ENCODE data around the gene UBC. TPM values are rescaled to one million over a fixed set of nuclear protein-coding genes. Genes with fewer than 3 reads are reported as not detected.

Gene UBC
- total and polyA plus RNA-seq, 9 of the 15 experiments (the other 6 are each of a cell fraction or from before 2014, with no cell fraction given): 533 to 1,153 (median 813) TPM

GRCh38 chr12:124904306-124905098, 9.9 kb downstream of the UBC start (continued):
- TF ChIP-seq, protein P1, sequence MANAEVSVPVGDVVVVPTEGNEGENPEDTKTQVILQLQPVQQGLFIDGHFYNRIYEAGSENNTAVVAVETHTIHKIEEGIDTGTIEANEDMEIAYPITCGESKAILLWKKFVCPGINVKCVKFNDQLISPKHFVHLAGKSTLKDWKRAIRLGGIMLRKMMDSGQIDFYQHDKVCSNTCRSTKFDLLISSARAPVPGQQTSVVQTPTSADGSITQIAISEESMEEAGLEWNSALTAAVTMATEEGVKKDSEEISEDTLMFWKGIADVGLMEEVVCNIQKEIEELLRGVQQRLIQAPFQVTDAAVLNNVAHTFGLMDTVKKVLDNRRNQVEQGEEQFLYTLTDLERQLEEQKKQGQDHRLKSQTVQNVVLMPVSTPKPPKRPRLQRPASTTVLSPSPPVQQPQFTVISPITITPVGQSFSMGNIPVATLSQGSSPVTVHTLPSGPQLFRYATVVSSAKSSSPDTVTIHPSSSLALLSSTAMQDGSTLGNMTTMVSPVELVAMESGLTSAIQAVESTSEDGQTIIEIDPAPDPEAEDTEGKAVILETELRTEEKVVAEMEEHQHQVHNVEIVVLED (CRISPR knock-in tag; IDR thresholded peaks at IDR 0.05): peak; percentile 62
- peak; percentile 70; the same call in 1 of the 2 replicates for TF ChIP-seq MXI1 (IDR thresholded peaks at IDR 0.05; ENCODE audit: low read depth, low read length)
- no peak for TF ChIP-seq SIN3B (IDR thresholded peaks at IDR 0.05; ENCODE audit: low read depth)
- TF ChIP-seq TEAD2 (tag; IDR thresholded peaks at IDR 0.05): peak; percentile 45; the same call in 1 of the 2 replicates
- TF ChIP-seq ZNF121 (CRISPR knock-in tag; conservative IDR thresholded peaks at IDR 0.05): no peak
- TF ChIP-seq ELF1 (tag; IDR thresholded peaks at IDR 0.05): 0 out of 2 replicates have a peak, but pooled peaks have one; percentile 23
- peak; percentile 50; the same call in 1 of the 2 replicates for TF ChIP-seq FOXJ2 (tag; IDR thresholded peaks at IDR 0.05)
- TF ChIP-seq SAP30 (IDR thresholded peaks at IDR 0.05; ENCODE audit: borderline replicate concordance, insufficient read depth, low read depth, low read length, poor library complexity, severe bottlenecking): peak; percentile 72
- TF ChIP-seq, protein P2, sequence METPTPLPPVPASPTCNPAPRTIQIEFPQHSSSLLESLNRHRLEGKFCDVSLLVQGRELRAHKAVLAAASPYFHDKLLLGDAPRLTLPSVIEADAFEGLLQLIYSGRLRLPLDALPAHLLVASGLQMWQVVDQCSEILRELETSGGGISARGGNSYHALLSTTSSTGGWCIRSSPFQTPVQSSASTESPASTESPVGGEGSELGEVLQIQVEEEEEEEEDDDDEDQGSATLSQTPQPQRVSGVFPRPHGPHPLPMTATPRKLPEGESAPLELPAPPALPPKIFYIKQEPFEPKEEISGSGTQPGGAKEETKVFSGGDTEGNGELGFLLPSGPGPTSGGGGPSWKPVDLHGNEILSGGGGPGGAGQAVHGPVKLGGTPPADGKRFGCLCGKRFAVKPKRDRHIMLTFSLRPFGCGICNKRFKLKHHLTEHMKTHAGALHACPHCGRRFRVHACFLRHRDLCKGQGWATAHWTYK (CRISPR knock-in tag; IDR thresholded peaks at IDR 0.05): peak; percentile 80; the same call in 1 of the 2 replicates
- no peak for TF ChIP-seq SPI1 (IDR thresholded peaks at IDR 0.05; ENCODE audit: borderline replicate concordance, low read depth, low read length)
- TF ChIP-seq FOXK2 (conservative IDR thresholded peaks at IDR 0.05 in 1 of 2, IDR thresholded peaks at IDR 0.05 in 1 of 2; ENCODE audit: low read depth in 2 of 2): peak; percentile 81 to 89
- peak; percentile 75 for TF ChIP-seq ETV1 (tag; conservative IDR thresholded peaks at IDR 0.05; ENCODE audit: low read depth)
- TF ChIP-seq, protein P3, sequence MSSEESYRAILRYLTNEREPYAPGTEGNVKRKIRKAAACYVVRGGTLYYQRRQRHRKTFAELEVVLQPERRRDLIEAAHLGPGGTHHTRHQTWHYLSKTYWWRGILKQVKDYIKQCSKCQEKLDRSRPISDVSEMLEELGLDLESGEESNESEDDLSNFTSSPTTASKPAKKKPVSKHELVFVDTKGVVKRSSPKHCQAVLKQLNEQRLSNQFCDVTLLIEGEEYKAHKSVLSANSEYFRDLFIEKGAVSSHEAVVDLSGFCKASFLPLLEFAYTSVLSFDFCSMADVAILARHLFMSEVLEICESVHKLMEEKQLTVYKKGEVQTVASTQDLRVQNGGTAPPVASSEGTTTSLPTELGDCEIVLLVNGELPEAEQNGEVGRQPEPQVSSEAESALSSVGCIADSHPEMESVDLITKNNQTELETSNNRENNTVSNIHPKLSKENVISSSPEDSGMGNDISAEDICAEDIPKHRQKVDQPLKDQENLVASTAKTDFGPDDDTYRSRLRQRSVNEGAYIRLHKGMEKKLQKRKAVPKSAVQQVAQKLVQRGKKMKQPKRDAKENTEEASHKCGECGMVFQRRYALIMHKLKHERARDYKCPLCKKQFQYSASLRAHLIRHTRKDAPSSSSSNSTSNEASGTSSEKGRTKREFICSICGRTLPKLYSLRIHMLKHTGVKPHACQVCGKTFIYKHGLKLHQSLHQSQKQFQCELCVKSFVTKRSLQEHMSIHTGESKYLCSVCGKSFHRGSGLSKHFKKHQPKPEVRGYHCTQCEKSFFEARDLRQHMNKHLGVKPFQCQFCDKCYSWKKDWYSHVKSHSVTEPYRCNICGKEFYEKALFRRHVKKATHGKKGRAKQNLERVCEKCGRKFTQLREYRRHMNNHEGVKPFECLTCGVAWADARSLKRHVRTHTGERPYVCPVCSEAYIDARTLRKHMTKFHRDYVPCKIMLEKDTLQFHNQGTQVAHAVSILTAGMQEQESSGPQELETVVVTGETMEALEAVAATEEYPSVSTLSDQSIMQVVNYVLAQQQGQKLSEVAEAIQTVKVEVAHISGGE (CRISPR knock-in tag; IDR thresholded peaks at IDR 0.05): peak in 1 of 3 experiments; percentile 72; a peak in 1 of 6 replicates
- TF ChIP-seq ARID4B (CRISPR knock-in tag; IDR thresholded peaks at IDR 0.05): peak; percentile 79

Measured in K562 (cell line).